Uterus (tissue), 4 donors: Measurements from ENCODE around the gene PGK1. TPM values are rescaled to one million over a fixed set of nuclear protein-coding genes. Genes with fewer than 3 reads are reported as not detected.

Experiments used
- DNase-seq, 2 donors: peaks; one replicate each; pipeline ENCODE4 v3.0.0-alpha.2; 2019 to 2020
- H3K27ac ChIP-seq, 2 donors: fragments of 200-600 bp; sonication (generic); 1 replicate in 1 of 2; 2 replicates in 1 of 2; pipeline ENCODE4 v1.5.1; 2016 to 2018
- H3K27me3 ChIP-seq, 2 donors: fragments of 200-600 bp; sonication (generic); one replicate each; pipeline ENCODE4 v1.5.1; 2018 to 2019; ENCODE audit warnings: control low read depth in 1 of 2
- H3K36me3 ChIP-seq, 2 donors: fragments of 200-600 bp; sonication (generic); one replicate each; pipeline ENCODE4 v1.5.1; 2019; ENCODE audit warnings: control low read depth in 1 of 2
- H3K4me1 ChIP-seq, 2 donors: fragments of 200-600 bp; sonication (generic); one replicate each; pipeline ENCODE4 v1.5.1; 2018 to 2019; ENCODE audit warnings: control low read depth in 1 of 2
- H3K4me3 ChIP-seq, 2 donors: fragments of 200-600 bp; sonication (generic); 1 replicate in 1 of 2; 2 replicates in 1 of 2; pipeline ENCODE4 v1.5.1; 2018 to 2019; ENCODE audit warnings: mild to moderate bottlenecking in 1 of 2
- H3K9me3 ChIP-seq, 2 donors: fragments of 200-600 bp; sonication (generic); one replicate each; pipeline ENCODE4 v1.5.1; 2019; ENCODE audit warnings: control low read depth in 1 of 2
- CTCF ChIP-seq, 4 experiments: fragments of 200-600 bp in 2 of 4; fragments of 450-650 bp in 2 of 4; sonication (generic) in 2 of 4; IDR thresholded peaks; one replicate each; pipeline ENCODE4 v1.5.1; 2016 to 2019; ENCODE audit warnings: antibody characterized with exemption in 4 of 4, mild to moderate bottlenecking in 2 of 4, moderate library complexity in 1 of 4
- POLR2A ChIP-seq, 2 donors: fragments of 450-650 bp; IDR thresholded peaks; one replicate each; pipeline ENCODE4 v1.6.1; 2016; ENCODE audit warnings: antibody characterized with exemption in 2 of 2, mild to moderate bottlenecking in 1 of 2, moderate library complexity in 1 of 2
- intact Hi-C: fragments of 100-400 bp; cut with DNase I; formaldehyde crosslinking; loops from one replicate; pipeline ENCODE4 v1.15.1; 2023; ENCODE audit warnings: low total_unique reads
- total RNA-seq, 4 donors: library from RNA; depleted of rRNA in 3 of 4; stranded (reverse); fragments of >200 nt in 3 of 4; gene quantifications; one replicate each; pipeline versions ENCODE4 v1.1.0 to v1.2.4, GENCODE V29; 2014 to 2023
- donor health status: DM: yes; HTN: yes; CAD: no.

PGK1 gene
- total RNA-seq, 4 donors from 2014 or later: 84.5 to 151 (median 132) TPM

- Histone ChIP-seq H3K27ac (no peak overlapping the region), H3K4me1 (peaks cover 5 to 9% of the 10 kb centered on the region in 2 donors), H3K4me3 (no peak overlapping the region), H3K9me3 (no peaks in the 10 kb centered on the region), H3K27me3 (no peaks in the 10 kb centered on the region), H3K36me3 (no peaks in the 10 kb centered on the region)
- intact Hi-C loops: no loop called here
- TF ChIP-seq CTCF (IDR thresholded peaks at IDR 0.05) (no peak), POLR2A (IDR thresholded peaks at IDR 0.05) (no peak)
- no peak for DNase-seq
These were observed 2.6 kb downstream of the PGK1 start for GRCh38 chrX:78106651-78106986.

- Histone ChIP-seq H3K4me1 (peaks cover 5 to 9% of the 10 kb centered on the region in 2 donors), H3K9me3 (no peaks in the 10 kb centered on the region), H3K27me3 (no peaks in the 10 kb centered on the region), H3K36me3 (no peaks in the 10 kb centered on the region), H3K27ac (no peak overlapping the region), H3K4me3 (no peak overlapping the region)
- DNase-seq: no peak
- TF ChIP-seq POLR2A (IDR thresholded peaks at IDR 0.05) (no peak), CTCF (IDR thresholded peaks at IDR 0.05) (no peak)
- intact Hi-C loops: no loop called here
These were observed 5.4 kb downstream of the PGK1 start for GRCh38 chrX:78109458-78109857.

GRCh38 chrX:78111140-78111931 is 7.3 kb downstream of the PGK1 start:
- Histone ChIP-seq H3K4me3 (no peak overlapping the region), H3K27ac (no peak overlapping the region), H3K9me3 (no peaks in the 10 kb centered on the region), H3K27me3 (no peaks in the 10 kb centered on the region), H3K4me1 (peaks cover 0 to 5% of the 10 kb centered on the region in 2 donors), H3K36me3 (no peaks in the 10 kb centered on the region)
- intact Hi-C loops: no loop called here
- no peak for TF ChIP-seq POLR2A (IDR thresholded peaks at IDR 0.05)
- no peak for TF ChIP-seq CTCF (IDR thresholded peaks at IDR 0.05)
- no peak for DNase-seq

GRCh38 chrX:78116365-78116764 is 12.3 kb downstream of the PGK1 start:
- DNase-seq: no peak
- Histone ChIP-seq H3K36me3 (no peaks in the 10 kb centered on the region), H3K4me3 (no peak overlapping the region), H3K4me1 (no peaks in the 10 kb centered on the region), H3K9me3 (no peaks in the 10 kb centered on the region), H3K27ac (no peak overlapping the region), H3K27me3 (no peaks in the 10 kb centered on the region)
- intact Hi-C loops: no loop called here
- TF ChIP-seq CTCF (IDR thresholded peaks at IDR 0.05) (no peak), POLR2A (IDR thresholded peaks at IDR 0.05) (no peak)

- Histone ChIP-seq H3K4me3 (no peak overlapping the region), H3K4me1 (no peaks in the 10 kb centered on the region), H3K27me3 (no peaks in the 10 kb centered on the region), H3K27ac (no peak overlapping the region), H3K36me3 (no peaks in the 10 kb centered on the region), H3K9me3 (no peaks in the 10 kb centered on the region)
- intact Hi-C loops: no loop called here
- DNase-seq: no peak
- no peak for TF ChIP-seq CTCF (IDR thresholded peaks at IDR 0.05)
- TF ChIP-seq POLR2A (IDR thresholded peaks at IDR 0.05): no peak
These were observed 12.7 kb downstream of the PGK1 start for GRCh38 chrX:78116766-78117165.
